Kidney (tissue), 14 donors: ENCODE data around the gene PALD1. TPM values are rescaled to one million over a fixed set of nuclear protein-coding genes. Genes with fewer than 3 reads are reported as not detected.
A peak's percentile ranks its signal among the peaks of the same experiment; 100 is the strongest.
"Not testable (repeated sequence)": the region's sequence is repeated elsewhere in the genome, so short reads cannot be mapped to it uniquely, and the experiment has no call there.

Experiments used
- DNase-seq, 5 donors: peaks; one replicate each; pipeline ENCODE4 v3.0.0-alpha.2; 2013 to 2020
- FAIRE-seq: peaks from 2 replicates; lab custom pipeline; 2012; peaks lifted over from hg19 to GRCh38; lab: Jason Lieb, UNC
- H3K27ac ChIP-seq, 2 donors: one replicate each; pipeline ENCODE4 v1.7.0; 2013; ENCODE audit warnings: low read depth in 2 of 2, low read length in 2 of 2, inconsistent platforms in 1 of 2
- H3K27me3 ChIP-seq: one replicate; pipeline ENCODE4 v1.7.1; 2013; ENCODE audit warnings: low read length, inconsistent platforms; ENCODE audit not compliant: control insufficient read depth, insufficient read depth
- H3K36me3 ChIP-seq, 3 donors: one replicate each; pipeline versions ENCODE4 v1.7.0 to v1.7.1; 2013; ENCODE audit warnings: low read length in 3 of 3, control low read depth in 1 of 3, inconsistent platforms in 1 of 3; ENCODE audit not compliant: insufficient read depth in 3 of 3, control insufficient read depth in 2 of 3
- H3K4me1 ChIP-seq, 3 donors: one replicate each; pipeline versions ENCODE4 v1.7.0 to v1.7.1; 2013; ENCODE audit warnings: low read length in 3 of 3, inconsistent platforms in 1 of 3, low read depth in 1 of 3; ENCODE audit not compliant: control insufficient read depth in 2 of 3, insufficient read depth in 2 of 3
- H3K4me3 ChIP-seq, 3 donors: one replicate each; pipeline versions ENCODE4 v1.7.0 to v1.8.1; 2013; ENCODE audit warnings: low read length in 3 of 3, control low read depth in 1 of 3, inconsistent platforms in 1 of 3
- H3K9ac ChIP-seq, 3 donors: one replicate each; pipeline versions ENCODE4 v1.7.0 to v1.7.1; 2013; ENCODE audit warnings: low read length in 3 of 3, control low read depth in 1 of 3, inconsistent platforms in 1 of 3
- H3K9me3 ChIP-seq, 3 donors: one replicate each; pipeline versions ENCODE4 v1.7.0 to v1.7.1; 2013; ENCODE audit warnings: low read length in 3 of 3, control low read depth in 1 of 3, inconsistent platforms in 1 of 3; ENCODE audit not compliant: control insufficient read depth in 2 of 3, insufficient read depth in 1 of 3
- CTCF ChIP-seq: IDR thresholded peaks from 3 replicates; pipeline ENCODE4 v1.5.1; 2012; ENCODE audit warnings: mild to moderate bottlenecking, moderate library complexity, borderline replicate concordance; ENCODE audit not compliant: insufficient read depth; ENCODE audit errors: extremely low read depth
- intact Hi-C: fragments of 100-400 bp; cut with DNase I; formaldehyde crosslinking; loops from one replicate; pipeline ENCODE4 v1.11.1; 2022
- polyA plus RNA-seq: library from polyadenylated mRNA; stranded (reverse); fragments of 350-450 nt; fragmentation: Illumina TruSeq; extraction: RNeasy Lipid Tissue Mini Kit (QIAGEN cat#74804); gene quantifications from one replicate; pipeline ENCODE4 v1.2.3, GENCODE V29; 2014; ENCODE audit warnings: low read depth, low replicate concordance; ENCODE audit not compliant: insufficient read depth
- total RNA-seq: library from RNA; stranded (reverse); fragmentation: NEBNext Ultra II Directional; extraction: Animal tissue kit (Norgen Biotek cat#: 25700); gene quantifications from one replicate; pipeline ENCODE4 v1.2.1, GENCODE V29; 2021
- donor health status: control.
- donor health status: control.
- donor health status: control.
- donor health status: control.
- donor health status: control.
- donor health status: DM: yes; HTN: yes; CAD: no.
- donor health status: Normal renal cell carcinoma (clear cell type).

The PALD1 gene
- total and polyA plus RNA-seq, 2 donors from 2014 or later, result 3.0 to 14.4 TPM

- H3K4me3 ChIP-seq, result no peak overlapping the region
- no peaks in the 10 kb centered on the region for H3K36me3 ChIP-seq
- no peaks in the 10 kb centered on the region for H3K9me3 ChIP-seq
- H3K27ac ChIP-seq, result no peak overlapping the region
- no peak for TF ChIP-seq CTCF
- DNase-seq (no peak), FAIRE-seq (no peak)
- intact Hi-C loops, result no loop called here
- H3K27me3 ChIP-seq, result no peaks in the 10 kb centered on the region
- H3K4me1 ChIP-seq, result peaks cover 0 to 23% (median 0%) of the 10 kb centered on the region in 3 donors
- peak overlapping the region in 1 of 3 donors; percentile 19 for H3K9ac ChIP-seq
Measured at GRCh38 chr10:70481105-70481504, 2.5 kb downstream of the PALD1 start.

GRCh38 chr10:70481831-70482530 lies 3.4 kb downstream of the PALD1 start:
- peaks cover 0 to 23% (median 0%) of the 10 kb centered on the region in 3 donors for H3K4me1 ChIP-seq
- no peak for FAIRE-seq
- H3K9ac ChIP-seq, result no peak overlapping the region
- no peak overlapping the region for H3K4me3 ChIP-seq
- peak overlapping the region in 1 of 2 donors; percentile 28 for H3K27ac ChIP-seq
- intact Hi-C loops, result no loop called here
- no peak for TF ChIP-seq CTCF
- no peaks in the 10 kb centered on the region for H3K27me3 ChIP-seq
- DNase-seq, result peak in 2 of 5 donors; percentile 59 to 88
- H3K9me3 ChIP-seq, result no peaks in the 10 kb centered on the region
- no peaks in the 10 kb centered on the region for H3K36me3 ChIP-seq

GRCh38 chr10:70482982-70483760 lies 4.6 kb downstream of the PALD1 start:
- H3K27ac ChIP-seq, result peak overlapping the region in 1 of 2 donors; percentile 18
- no peak overlapping the region for H3K9ac ChIP-seq
- no peak for DNase-seq
- no peaks in the 10 kb centered on the region for H3K27me3 ChIP-seq
- no peaks in the 10 kb centered on the region for H3K9me3 ChIP-seq
- FAIRE-seq, result no peak
- H3K4me1 ChIP-seq, result peaks cover 0 to 21% (median 0%) of the 10 kb centered on the region in 3 donors
- H3K4me3 ChIP-seq, result no peak overlapping the region
- no peak for TF ChIP-seq CTCF
- no peaks in the 10 kb centered on the region for H3K36me3 ChIP-seq
- intact Hi-C loops, result no loop called here

- not testable (repeated sequence) for FAIRE-seq, DNase-seq, H3K27ac ChIP-seq
Measured at GRCh38 chr10:70483872-70484271, 5.3 kb downstream of the PALD1 start.

More at GRCh38 chr10:70483872-70484271, 5.3 kb downstream of the PALD1 start:
- H3K9me3 ChIP-seq, H3K4me3 ChIP-seq, H3K9ac ChIP-seq, H3K36me3 ChIP-seq, intact Hi-C loops, H3K27me3 ChIP-seq: not testable (repeated sequence)
- peaks cover 0 to 21% (median 0%) of the 10 kb centered on the region in 3 donors for H3K4me1 ChIP-seq
